SK-N-SH treated with all-trans-retinoic acid at 6 μM for 48 hours (cell line): ENCODE results near the gene PLEKHM3.
A peak's percentile ranks its signal among the peaks of the same experiment; 100 is the strongest.

Source experiments
- ATAC-seq: fragments of 200-7000 bp; cut with Tn5 transposase; 3 replicates; pipeline ENCODE4 v1.9.1; 2020; ENCODE audit warnings: mild to moderate bottlenecking, moderate library complexity
- CSDC2 ChIP-seq: fragments of 250-450 bp; sonication (Bioruptor Pico); IDR thresholded peaks from 2 replicates; pipeline ENCODE4 v1.5.0; 2020; ENCODE audit warnings: mild to moderate bottlenecking, moderate library complexity
- ESRRG ChIP-seq: fragments of 250-450 bp; sonication (Bioruptor Pico); IDR thresholded peaks from 2 replicates; pipeline ENCODE4 v1.6.1; 2021; ENCODE audit warnings: mild to moderate bottlenecking
- ISL1 ChIP-seq: fragments of 250-450 bp; sonication (Bioruptor Pico); IDR thresholded peaks from 2 replicates; pipeline ENCODE4 v2.1.2; 2022; ENCODE audit warnings: mild to moderate bottlenecking, moderate library complexity
- OSR1 ChIP-seq: fragments of 250-450 bp; sonication (Bioruptor Pico); IDR thresholded peaks from 2 replicates; pipeline ENCODE4 v1.8.0; 2022; ENCODE audit warnings: moderate library complexity, mild to moderate bottlenecking, inconsistent platforms
- PPARA ChIP-seq: fragments of 250-450 bp; sonication (Bioruptor Pico); IDR thresholded peaks from 2 replicates; pipeline ENCODE4 v1.5.0; 2020; ENCODE audit warnings: mild to moderate bottlenecking, borderline replicate concordance
- SNAI2 ChIP-seq: fragments of 250-450 bp; sonication (Bioruptor Pico); IDR thresholded peaks from 2 replicates; pipeline ENCODE4 v1.5.0; 2020; ENCODE audit warnings: mild to moderate bottlenecking, moderate library complexity
- TCF4 ChIP-seq: fragments of 250-450 bp; sonication (Bioruptor Pico); IDR thresholded peaks from 2 replicates; pipeline ENCODE4 v1.8.0; 2021; ENCODE audit warnings: mild to moderate bottlenecking, moderate library complexity, borderline replicate concordance
- TOX ChIP-seq: fragments of 250-450 bp; sonication (Bioruptor Pico); IDR thresholded peaks from 2 replicates; pipeline ENCODE4 v1.8.0; 2021; ENCODE audit warnings: mild to moderate bottlenecking, moderate library complexity, borderline replicate concordance
- ZFP3 ChIP-seq: fragments of 250-450 bp; sonication (Bioruptor Pico); IDR thresholded peaks from 2 replicates; pipeline ENCODE4 v1.5.0; 2020; ENCODE audit warnings: mild to moderate bottlenecking, moderate library complexity
- ZNF565 ChIP-seq: fragments of 450-650 bp; formaldehyde crosslinking; conservative IDR thresholded peaks from 2 replicates; pipeline ENCODE4 v1.5.0; 2020; ENCODE audit warnings: low read depth, mild to moderate bottlenecking, moderate library complexity
- ZNF70 ChIP-seq: fragments of 450-650 bp; formaldehyde crosslinking; IDR thresholded peaks from 2 replicates; pipeline ENCODE4 v1.5.0; 2020; ENCODE audit warnings: mild to moderate bottlenecking, moderate library complexity
- ZNF8 ChIP-seq: fragments of 450-650 bp; formaldehyde crosslinking; IDR thresholded peaks from 2 replicates; pipeline ENCODE4 v1.5.0; 2020; ENCODE audit warnings: mild to moderate bottlenecking, moderate library complexity
- TF ChIP-seq, protein P1 (sequence below): fragments of 250-450 bp; sonication (Bioruptor Pico); IDR thresholded peaks from 2 replicates; pipeline ENCODE4 v1.8.0; 2020; ENCODE audit warnings: mild to moderate bottlenecking, moderate library complexity, borderline replicate concordance
- TF ChIP-seq, protein P2 (sequence below): fragments of 250-450 bp; sonication (Bioruptor Pico); IDR thresholded peaks from 2 replicates; pipeline ENCODE4 v1.5.0; 2020; ENCODE audit warnings: mild to moderate bottlenecking, moderate library complexity
- TF ChIP-seq, protein P3 (sequence below): fragments of 250-450 bp; sonication (Bioruptor Pico); IDR thresholded peaks from 2 replicates; pipeline ENCODE4 v1.5.1; 2020; ENCODE audit warnings: low read depth, mild to moderate bottlenecking, moderate library complexity

PLEKHM3 gene

DNA sequence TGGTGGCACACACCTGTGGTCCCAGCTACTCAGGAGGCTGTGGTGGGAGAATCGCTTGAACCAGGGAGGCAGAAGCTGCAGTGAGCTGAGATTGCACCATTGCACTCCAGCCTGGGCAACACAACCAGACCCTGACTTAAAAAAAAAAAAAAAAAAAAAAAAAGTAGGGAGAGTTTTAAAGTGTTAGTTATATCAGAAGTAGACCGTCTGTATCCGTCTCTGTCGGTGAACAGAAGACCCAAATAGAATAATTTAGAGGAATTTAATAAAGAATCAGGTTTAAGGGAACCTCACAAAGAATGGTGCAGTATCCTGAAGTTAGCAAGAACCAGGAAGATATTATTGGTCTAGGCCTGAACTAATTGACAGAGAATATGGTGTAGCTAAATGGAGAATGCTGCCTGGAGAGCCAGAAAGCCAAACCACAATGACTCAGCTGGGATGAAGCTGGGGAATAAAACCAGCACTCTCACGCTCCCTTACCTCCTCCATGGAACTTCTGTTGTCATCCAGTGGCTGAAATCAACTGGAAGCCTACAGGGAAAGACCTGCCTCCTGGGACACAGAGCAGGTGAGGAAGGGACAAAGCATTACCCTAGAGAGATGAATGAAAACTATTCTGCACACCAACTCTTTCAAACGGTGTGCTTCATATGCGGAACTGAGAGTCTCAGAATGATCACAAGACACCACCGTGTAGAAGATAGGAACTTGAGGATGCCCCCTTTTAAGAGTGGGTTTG, 39.1 kb upstream of the PLEKHM3 start (continued):
- TF ChIP-seq, protein P1, sequence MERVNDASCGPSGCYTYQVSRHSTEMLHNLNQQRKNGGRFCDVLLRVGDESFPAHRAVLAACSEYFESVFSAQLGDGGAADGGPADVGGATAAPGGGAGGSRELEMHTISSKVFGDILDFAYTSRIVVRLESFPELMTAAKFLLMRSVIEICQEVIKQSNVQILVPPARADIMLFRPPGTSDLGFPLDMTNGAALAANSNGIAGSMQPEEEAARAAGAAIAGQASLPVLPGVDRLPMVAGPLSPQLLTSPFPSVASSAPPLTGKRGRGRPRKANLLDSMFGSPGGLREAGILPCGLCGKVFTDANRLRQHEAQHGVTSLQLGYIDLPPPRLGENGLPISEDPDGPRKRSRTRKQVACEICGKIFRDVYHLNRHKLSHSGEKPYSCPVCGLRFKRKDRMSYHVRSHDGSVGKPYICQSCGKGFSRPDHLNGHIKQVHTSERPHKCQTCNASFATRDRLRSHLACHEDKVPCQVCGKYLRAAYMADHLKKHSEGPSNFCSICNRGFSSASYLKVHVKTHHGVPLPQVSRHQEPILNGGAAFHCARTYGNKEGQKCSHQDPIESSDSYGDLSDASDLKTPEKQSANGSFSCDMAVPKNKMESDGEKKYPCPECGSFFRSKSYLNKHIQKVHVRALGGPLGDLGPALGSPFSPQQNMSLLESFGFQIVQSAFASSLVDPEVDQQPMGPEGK (CRISPR knock-in tag), result no peak
- TF ChIP-seq TCF4 (CRISPR knock-in tag) (no peak), ISL1 (CRISPR knock-in tag) (no peak), OSR1 (CRISPR knock-in tag) (no peak), ZNF8 (no peak), ZNF70 (CRISPR knock-in tag) (no peak)

DNA sequence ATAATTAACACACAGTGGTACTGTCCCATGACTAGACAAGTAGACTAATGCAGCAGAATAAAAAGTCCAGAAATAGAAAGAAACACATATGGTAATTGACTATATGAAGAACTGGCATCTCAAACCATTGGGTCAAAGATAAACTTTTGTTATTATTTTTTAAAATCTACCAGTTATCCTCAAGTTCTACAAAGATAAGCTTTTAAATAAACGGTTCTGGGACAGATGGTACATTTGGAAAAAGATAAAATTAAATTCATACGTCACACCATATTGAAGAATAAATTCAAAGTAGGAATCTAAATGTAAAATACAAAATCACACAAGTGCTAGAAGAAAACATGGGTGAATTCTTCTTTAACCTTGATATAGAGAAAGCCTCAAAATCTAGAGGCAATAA, 37.6 kb upstream of the PLEKHM3 start:
- TF ChIP-seq TCF4 (CRISPR knock-in tag), result no peak
- TF ChIP-seq ZNF8, result no peak
- TF ChIP-seq PPARA (CRISPR knock-in tag), result no peak
- TF ChIP-seq, protein P1 (CRISPR knock-in tag), result no peak
- TF ChIP-seq SNAI2, result no peak
- no peak for TF ChIP-seq ZNF565
- TF ChIP-seq ESRRG (CRISPR knock-in tag), result no peak
- TF ChIP-seq ZNF70 (CRISPR knock-in tag), result no peak
- TF ChIP-seq, protein P2, sequence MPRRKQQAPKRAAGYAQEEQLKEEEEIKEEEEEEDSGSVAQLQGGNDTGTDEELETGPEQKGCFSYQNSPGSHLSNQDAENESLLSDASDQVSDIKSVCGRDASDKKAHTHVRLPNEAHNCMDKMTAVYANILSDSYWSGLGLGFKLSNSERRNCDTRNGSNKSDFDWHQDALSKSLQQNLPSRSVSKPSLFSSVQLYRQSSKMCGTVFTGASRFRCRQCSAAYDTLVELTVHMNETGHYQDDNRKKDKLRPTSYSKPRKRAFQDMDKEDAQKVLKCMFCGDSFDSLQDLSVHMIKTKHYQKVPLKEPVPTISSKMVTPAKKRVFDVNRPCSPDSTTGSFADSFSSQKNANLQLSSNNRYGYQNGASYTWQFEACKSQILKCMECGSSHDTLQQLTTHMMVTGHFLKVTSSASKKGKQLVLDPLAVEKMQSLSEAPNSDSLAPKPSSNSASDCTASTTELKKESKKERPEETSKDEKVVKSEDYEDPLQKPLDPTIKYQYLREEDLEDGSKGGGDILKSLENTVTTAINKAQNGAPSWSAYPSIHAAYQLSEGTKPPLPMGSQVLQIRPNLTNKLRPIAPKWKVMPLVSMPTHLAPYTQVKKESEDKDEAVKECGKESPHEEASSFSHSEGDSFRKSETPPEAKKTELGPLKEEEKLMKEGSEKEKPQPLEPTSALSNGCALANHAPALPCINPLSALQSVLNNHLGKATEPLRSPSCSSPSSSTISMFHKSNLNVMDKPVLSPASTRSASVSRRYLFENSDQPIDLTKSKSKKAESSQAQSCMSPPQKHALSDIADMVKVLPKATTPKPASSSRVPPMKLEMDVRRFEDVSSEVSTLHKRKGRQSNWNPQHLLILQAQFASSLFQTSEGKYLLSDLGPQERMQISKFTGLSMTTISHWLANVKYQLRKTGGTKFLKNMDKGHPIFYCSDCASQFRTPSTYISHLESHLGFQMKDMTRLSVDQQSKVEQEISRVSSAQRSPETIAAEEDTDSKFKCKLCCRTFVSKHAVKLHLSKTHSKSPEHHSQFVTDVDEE (CRISPR knock-in tag), result no peak
- TF ChIP-seq, protein P3, sequence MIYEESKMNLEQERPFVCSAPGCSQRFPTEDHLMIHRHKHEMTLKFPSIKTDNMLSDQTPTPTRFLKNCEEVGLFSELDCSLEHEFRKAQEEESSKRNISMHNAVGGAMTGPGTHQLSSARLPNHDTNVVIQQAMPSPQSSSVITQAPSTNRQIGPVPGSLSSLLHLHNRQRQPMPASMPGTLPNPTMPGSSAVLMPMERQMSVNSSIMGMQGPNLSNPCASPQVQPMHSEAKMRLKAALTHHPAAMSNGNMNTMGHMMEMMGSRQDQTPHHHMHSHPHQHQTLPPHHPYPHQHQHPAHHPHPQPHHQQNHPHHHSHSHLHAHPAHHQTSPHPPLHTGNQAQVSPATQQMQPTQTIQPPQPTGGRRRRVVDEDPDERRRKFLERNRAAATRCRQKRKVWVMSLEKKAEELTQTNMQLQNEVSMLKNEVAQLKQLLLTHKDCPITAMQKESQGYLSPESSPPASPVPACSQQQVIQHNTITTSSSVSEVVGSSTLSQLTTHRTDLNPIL (CRISPR knock-in tag), result no peak
- TF ChIP-seq ISL1 (CRISPR knock-in tag), result no peak
- ATAC-seq, result no peak

DNA sequence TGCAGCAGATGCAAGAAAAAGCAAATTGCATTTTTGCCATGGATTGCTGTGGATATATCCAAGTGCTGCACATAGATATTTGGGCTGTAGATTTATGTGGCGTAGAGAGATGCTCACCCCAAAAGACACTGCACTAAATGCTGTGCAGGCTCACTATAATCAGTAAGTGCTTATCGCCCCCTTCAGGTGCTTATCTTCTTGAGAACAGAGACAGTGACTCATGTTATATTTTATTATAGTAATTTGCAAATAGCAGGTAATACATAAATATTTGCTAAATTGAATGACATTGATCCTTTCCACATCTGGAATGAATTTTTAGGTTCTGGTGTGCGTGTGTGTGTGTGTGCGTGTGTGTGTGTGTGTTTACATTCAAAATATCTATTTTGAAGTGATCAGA, 36.8 kb upstream of the PLEKHM3 start:
- peak; percentile 35; the same call in 1 of the 2 replicates for TF ChIP-seq TCF4 (CRISPR knock-in tag)
- TF ChIP-seq, protein P2 (CRISPR knock-in tag), result no peak
- peak; percentile 80 for ATAC-seq

DNA sequence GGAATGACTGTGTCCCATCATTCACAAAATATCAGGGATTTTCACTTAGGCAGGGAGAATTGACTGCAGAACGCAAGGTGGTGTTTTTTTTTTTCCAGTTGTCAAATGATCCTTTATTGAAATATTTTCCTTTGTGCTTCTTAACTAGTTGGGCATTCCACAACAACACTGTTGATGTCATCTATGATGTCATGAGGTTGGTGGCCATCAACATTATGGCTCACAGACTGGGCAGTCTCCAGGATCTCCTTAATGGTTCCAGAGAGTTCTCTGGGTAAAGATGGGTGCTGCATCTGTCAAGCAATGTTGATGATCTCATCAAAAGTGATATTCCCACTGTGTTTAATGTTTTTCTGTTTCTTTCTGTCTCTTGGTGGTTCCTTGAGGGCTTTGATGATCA, 31.8 kb upstream of the PLEKHM3 start:
- no peak for TF ChIP-seq ZNF565
- no peak for TF ChIP-seq ISL1 (CRISPR knock-in tag)
- TF ChIP-seq, protein P3 (CRISPR knock-in tag), result no peak
- TF ChIP-seq CSDC2 (CRISPR knock-in tag), result no peak
- TF ChIP-seq ZNF8, result no peak
- no peak for TF ChIP-seq SNAI2
- no peak for TF ChIP-seq ZNF70 (CRISPR knock-in tag)
- no peak for TF ChIP-seq TOX
- TF ChIP-seq, protein P2 (CRISPR knock-in tag), result no peak
- TF ChIP-seq ZFP3, result no peak
- ATAC-seq, result no peak
